ENCODE data around the gene DUSP14. TPM values are rescaled to one million over a fixed set of nuclear protein-coding genes. Genes with fewer than 3 reads are reported as not detected.
A peak's percentile ranks its signal among the peaks of the same experiment; 100 is the strongest.

DUSP14 gene
- total and polyA plus RNA-seq, 2 of the 8 experiments (the other 6 are each of a cell fraction or from before 2014, with no cell fraction given) = 22.1 to 37.9 TPM

- Histone ChIP-seq H3K4me2 (ENCODE audit: insufficient read depth in 1 of 2, low read depth in 2 of 2, low read length in 2 of 2) (no peak overlapping the region), H3K79me2 (ENCODE audit: control insufficient read depth in 1 of 2, insufficient read depth in 2 of 2, low read length in 2 of 2) (no peaks in the 10 kb centered on the region), H2AK5ac (ENCODE audit: low read depth, low read length) (no peak overlapping the region), H2AFZ (ENCODE audit: low read length) (no peak overlapping the region), H2BK12ac (ENCODE audit: low read depth, low read length) (no peak overlapping the region), H2BK15ac (ENCODE audit: low read length) (no peak overlapping the region), H3K79me1 (ENCODE audit: low read depth, low read length) (no peaks in the 10 kb centered on the region), H4K8ac (ENCODE audit: extremely low read depth, insufficient read depth, low read length) (no peak overlapping the region), H3K18ac (ENCODE audit: extremely low read depth, low read length) (no peak overlapping the region), H3K27me3 (replicated peaks in 1 of 4; ENCODE audit: control insufficient read depth in 3 of 4, extremely low read depth in 1 of 4, insufficient read depth in 3 of 4, low read length in 3 of 4) (no peaks in the 10 kb centered on the region), H3K14ac (ENCODE audit: insufficient read length) (no peak overlapping the region), H2BK20ac (ENCODE audit: low read length) (no peak overlapping the region), H3K9ac (replicated peaks in 1 of 4; ENCODE audit: extremely low read depth in 1 of 4, low read depth in 3 of 4, low read length in 3 of 4) (no peak overlapping the region), H3K27ac (ENCODE audit: low read depth, low read length) (0 out of 2 replicates have a peak overlapping the region, but pooled peaks have one; percentile 22), H4K91ac (replicated peaks; ENCODE audit: insufficient read length, low read length) (no peak overlapping the region), H3K56ac (replicated peaks; ENCODE audit: insufficient read length, low read depth, low read length) (no peak overlapping the region), H3K23ac (ENCODE audit: insufficient read length) (no peak overlapping the region), H3K4me1 (replicated peaks in 1 of 4; ENCODE audit: control insufficient read depth in 3 of 4, insufficient read depth in 4 of 4, low read length in 3 of 4) (peaks cover 0 to 8% (median 7%) of the 10 kb centered on the region in 4 experiments; a peak in 4 of 7 replicates), H3K36me3 (ENCODE audit: control insufficient read depth in 2 of 4, insufficient read depth in 4 of 4, low read length in 3 of 4) (peaks cover 0 to 7% (median 0%) of the 10 kb centered on the region in 4 experiments; a peak in 3 of 8 replicates), H4K20me1 (replicated peaks in 1 of 2; ENCODE audit: control insufficient read depth in 1 of 2, insufficient read depth in 2 of 2, low read length in 2 of 2) (no peaks in the 10 kb centered on the region), H3K4me3 (ENCODE audit: extremely low read depth in 1 of 4, insufficient read depth in 2 of 4, low read depth in 3 of 4, low read length in 4 of 4) (no peak overlapping the region), H2BK5ac (ENCODE audit: low read depth, low read length) (no peak overlapping the region), H3K4ac (replicated peaks; ENCODE audit: insufficient read length, low read depth, low read length) (no peak overlapping the region), H3K9me3 (ENCODE audit: insufficient read depth in 2 of 2, low read depth in 1 of 2, low read length in 1 of 2) (no peaks in the 10 kb centered on the region), H2BK120ac (replicated peaks; ENCODE audit: low read depth, low read length) (no peak overlapping the region), H3K23me2 (ENCODE audit: low read depth, low read length) (no peaks in the 10 kb centered on the region), H4K5ac (ENCODE audit: insufficient read length, low read depth, low read length) (no peak overlapping the region)
- POLR2A ChIA-PET (ENCODE audit: partially characterized antibody) = interaction anchor here (0.9 kb wide), 1 partner anchor 17 kb away, joined by 4 read pairs; no protein-coding TSS in a partner anchor
- DNase-seq (ENCODE audit: low read depth in 1 of 2, low spot score in 2 of 2) (no peak), FAIRE-seq (no peak)
- WGBS, 2 experiments (ENCODE audit: extremely low coverage in 1 of 2, insufficient coverage in 1 of 2, insufficient read length in 1 of 2, insufficient replicate concordance in 2 of 2, low coverage in 1 of 2, low lambda C conversion rate in 2 of 2, missing lambda C conversion rate in 1 of 2) = 89% methylated on average over 6 of the region's 6 CpGs; no CpG with 5 or more reads in 1 of the 2 experiments
- CTCF ChIA-PET (ENCODE audit: partially characterized antibody) = interaction anchor here (0.6 to 3.6 kb wide), 6 partner anchors 11 to 77 kb away, joined by 3 to 39 read pairs (median 3); no protein-coding TSS in a partner anchor
- no peak for TF ChIP-seq SP2 (IDR thresholded peaks at IDR 0.05; ENCODE audit: low read length)
- TF ChIP-seq RXRA (IDR thresholded peaks at IDR 0.05; ENCODE audit: insufficient read depth, low read depth, low read length) = no peak
- TF ChIP-seq POLR2AphosphoS5 (IDR thresholded peaks at IDR 0.05; ENCODE audit: low read depth, low read length) = no peak
- no peak for TF ChIP-seq SIN3A (conservative IDR thresholded peaks at IDR 0.05 in 1 of 2, IDR thresholded peaks at IDR 0.05 in 1 of 2; ENCODE audit: low read depth in 1 of 2, low read length in 2 of 2)
- no peak for TF ChIP-seq BRCA1 (IDR thresholded peaks at IDR 0.05; ENCODE audit: low read depth, low read length)
- no peak for TF ChIP-seq CTCF (IDR thresholded peaks at IDR 0.05; ENCODE audit: control extremely low read depth in 1 of 3, insufficient read depth in 1 of 3, low read depth in 1 of 3, low read length in 3 of 3)
Measured at GRCh38 chr17:37450112-37450511, 39.6 kb upstream of the DUSP14 start.
